ENCODE results near the gene ZNF615. TPM values are rescaled to one million over a fixed set of nuclear protein-coding genes. Genes with fewer than 3 reads are reported as not detected.
A peak's percentile ranks its signal among the peaks of the same experiment; 100 is the strongest.
"Not testable (repeated sequence)": the region's sequence is repeated elsewhere in the genome, so short reads cannot be mapped to it uniquely, and the experiment has no call there.

Gene ZNF615
- polyA plus RNA-seq, 4 donors, result 14.9 to 19.3 (median 18.1) TPM

DNA sequence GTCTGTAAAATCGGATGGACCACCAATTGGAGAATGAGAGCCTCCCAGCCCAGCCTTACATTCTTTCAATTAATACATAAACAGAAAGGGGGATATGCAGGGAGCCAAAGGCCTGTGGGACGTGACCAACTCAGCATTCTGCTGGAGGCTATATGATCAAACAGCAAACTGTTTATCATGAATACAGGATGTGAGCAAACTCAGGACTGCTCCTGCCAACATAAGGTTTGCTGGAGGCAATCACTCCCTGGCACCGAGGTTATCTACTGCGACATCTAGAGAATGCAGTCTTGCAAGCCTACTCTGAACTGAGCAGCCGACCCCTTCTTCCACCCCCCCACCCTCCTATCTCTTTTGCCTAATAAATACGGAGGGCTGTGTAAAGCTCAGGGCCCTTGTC, 27.1 kb downstream of the ZNF615 start:
- not testable (repeated sequence) for DNase-seq (ENCODE audit: low read depth in 4 of 4, low spot score in 3 of 4)

- DNase-seq (ENCODE audit: low read depth in 4 of 4, low spot score in 3 of 4), result no peak
Observed at GRCh38 chr19:51980116-51980736, 27.8 kb downstream of the ZNF615 start.

DNA sequence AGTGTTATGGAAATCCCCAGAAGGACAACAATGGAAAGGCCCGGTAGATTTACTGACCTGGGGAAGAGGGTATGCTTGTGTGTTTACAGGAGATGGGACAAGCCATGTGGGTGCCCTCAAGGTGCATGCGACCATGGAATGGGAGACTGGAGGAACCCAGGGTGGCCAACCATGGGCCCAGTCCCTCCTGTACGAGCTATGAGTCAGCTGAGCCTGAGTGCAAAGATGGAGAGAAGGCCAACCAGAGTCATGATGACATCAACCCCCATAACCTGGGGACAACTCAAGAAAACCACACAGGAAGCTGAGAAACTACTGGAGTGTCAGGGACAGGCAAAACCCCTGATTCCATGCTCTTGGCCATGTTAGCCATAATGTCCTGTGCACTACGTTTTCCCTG, 29.1 kb downstream of the ZNF615 start:
- no peak for DNase-seq (ENCODE audit: low read depth in 4 of 4, low spot score in 3 of 4)

DNA sequence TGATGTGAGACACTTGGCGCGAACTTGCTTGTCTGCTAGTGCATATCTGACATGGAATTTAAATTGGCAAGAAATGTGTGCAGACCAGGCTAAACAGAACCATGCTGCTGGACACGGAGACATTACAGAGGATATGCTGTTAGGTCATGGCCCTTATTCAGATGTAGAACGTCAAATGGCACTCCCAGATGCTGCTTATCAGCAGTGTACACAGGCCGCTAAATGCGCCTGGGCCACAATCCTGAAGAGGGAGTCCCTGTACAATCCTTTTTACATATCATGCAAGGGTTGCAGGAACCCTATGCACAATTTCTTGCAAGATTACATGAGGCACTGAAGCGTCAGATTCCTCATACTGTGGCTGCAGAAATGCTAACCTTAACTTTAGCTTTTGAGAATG, 30.7 kb downstream of the ZNF615 start:
- DNase-seq (ENCODE audit: low read depth in 4 of 4, low spot score in 3 of 4), result no peak

GRCh38 chr19:51976852-51977251, 31.2 kb downstream of the ZNF615 start:
- DNase-seq (ENCODE audit: low read depth in 4 of 4, low spot score in 3 of 4), result no peak

DNA sequence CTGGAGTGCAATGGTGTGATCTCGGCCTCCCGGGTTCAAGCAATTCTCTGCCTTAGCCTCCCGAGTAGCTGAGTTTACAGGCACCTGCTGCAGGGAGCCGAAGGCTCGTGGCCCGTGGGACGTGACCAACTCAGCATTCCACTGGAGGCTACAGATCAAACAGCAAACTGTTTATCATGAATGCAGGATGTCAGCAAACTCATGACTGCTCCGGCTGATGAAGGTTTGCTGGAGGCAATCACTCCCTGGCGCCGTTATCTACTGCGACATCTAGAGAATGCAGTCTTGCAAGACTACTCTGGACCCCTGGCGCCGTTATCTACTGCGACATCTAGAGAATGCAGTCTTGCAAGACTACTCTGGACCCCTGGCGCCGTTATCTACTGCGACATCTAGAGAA, 32.2 kb downstream of the ZNF615 start:
- not testable (repeated sequence) for DNase-seq (ENCODE audit: low read depth in 4 of 4, low spot score in 3 of 4)

DNA sequence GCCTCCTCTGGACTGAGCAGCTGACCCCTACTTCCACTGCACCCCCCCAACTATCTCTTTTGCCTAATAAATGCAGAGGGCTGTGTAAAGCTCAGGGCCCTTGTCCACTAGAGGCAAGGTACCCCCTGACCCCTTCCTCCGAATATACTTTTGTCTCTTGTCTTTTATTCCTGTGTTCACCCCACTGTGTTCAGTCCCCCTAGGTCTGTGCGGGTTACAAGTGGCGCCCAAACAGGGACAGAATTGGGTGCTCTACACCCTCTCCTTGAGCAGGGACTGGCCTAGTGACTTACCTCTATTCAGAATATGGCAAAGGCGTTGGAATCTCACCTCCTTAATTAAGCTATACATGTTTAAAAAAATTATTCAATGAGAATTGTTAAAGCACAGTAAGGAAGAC, 36.4 kb downstream of the ZNF615 start:
- no peak for DNase-seq (ENCODE audit: low read depth in 4 of 4, low spot score in 3 of 4)

DNA sequence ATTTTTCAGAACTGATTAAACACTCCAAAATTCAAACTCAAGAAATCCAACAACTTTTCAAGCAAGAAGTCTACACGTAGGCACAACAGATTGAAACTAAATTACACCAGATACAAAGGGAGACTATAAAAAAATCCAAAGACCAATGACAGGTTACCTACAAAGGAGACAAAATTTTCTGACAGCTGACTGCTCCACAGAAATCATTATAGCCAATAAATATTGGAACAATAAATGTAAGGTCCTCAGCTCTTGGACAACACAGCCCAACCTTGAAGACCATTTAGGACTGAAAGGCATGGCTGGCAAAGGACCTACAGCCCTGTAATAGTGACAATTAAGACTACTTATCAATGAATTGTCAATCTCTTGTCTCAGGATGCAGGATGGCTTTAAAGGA, 37.3 kb downstream of the ZNF615 start:
- no peak for DNase-seq (ENCODE audit: low read depth in 4 of 4, low spot score in 3 of 4)

GRCh38 chr19:51965583-51965982, 42.4 kb downstream of the ZNF615 start:
- no peak for DNase-seq (ENCODE audit: low read depth in 4 of 4, low spot score in 3 of 4)

GRCh38 chr19:51960621-51961233, 47.3 kb downstream of the ZNF615 start:
- not testable (repeated sequence) for DNase-seq (ENCODE audit: low read depth in 4 of 4, low spot score in 3 of 4)

- no peak for DNase-seq (ENCODE audit: low read depth in 4 of 4, low spot score in 3 of 4)
Observed at GRCh38 chr19:51959791-51960190, 48.2 kb downstream of the ZNF615 start.

- DNase-seq (ENCODE audit: low read depth in 4 of 4, low spot score in 3 of 4), result not testable (repeated sequence)
Observed at GRCh38 chr19:51957846-51958245, 50.2 kb downstream of the ZNF615 start.

GRCh38 chr19:51948975-51949374, 59.0 kb downstream of the ZNF615 start:
- peak; percentile 48 to 69 (median 50) for DNase-seq (ENCODE audit: low read depth in 4 of 4, low spot score in 3 of 4)

DNA sequence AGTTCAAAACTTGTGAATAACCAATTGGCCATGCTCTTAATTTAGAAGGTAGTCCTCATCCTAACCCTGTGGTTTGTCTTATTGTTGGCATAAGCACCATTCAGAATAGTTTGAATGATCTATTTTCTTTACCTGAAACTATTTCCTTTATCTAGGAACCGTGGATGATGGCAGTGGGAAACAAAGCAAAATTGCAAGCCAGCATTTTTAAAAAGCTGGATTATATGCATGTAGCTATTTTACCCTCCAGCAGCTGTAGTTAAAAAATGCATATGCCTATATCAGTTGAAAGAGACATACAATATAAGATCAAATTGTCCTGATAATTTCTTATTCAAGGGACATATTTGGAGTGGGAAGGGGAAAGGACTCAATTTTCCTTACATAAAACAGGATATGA, 61.4 kb downstream of the ZNF615 start:
- no peak for DNase-seq (ENCODE audit: low read depth in 4 of 4, low spot score in 3 of 4)

DNA sequence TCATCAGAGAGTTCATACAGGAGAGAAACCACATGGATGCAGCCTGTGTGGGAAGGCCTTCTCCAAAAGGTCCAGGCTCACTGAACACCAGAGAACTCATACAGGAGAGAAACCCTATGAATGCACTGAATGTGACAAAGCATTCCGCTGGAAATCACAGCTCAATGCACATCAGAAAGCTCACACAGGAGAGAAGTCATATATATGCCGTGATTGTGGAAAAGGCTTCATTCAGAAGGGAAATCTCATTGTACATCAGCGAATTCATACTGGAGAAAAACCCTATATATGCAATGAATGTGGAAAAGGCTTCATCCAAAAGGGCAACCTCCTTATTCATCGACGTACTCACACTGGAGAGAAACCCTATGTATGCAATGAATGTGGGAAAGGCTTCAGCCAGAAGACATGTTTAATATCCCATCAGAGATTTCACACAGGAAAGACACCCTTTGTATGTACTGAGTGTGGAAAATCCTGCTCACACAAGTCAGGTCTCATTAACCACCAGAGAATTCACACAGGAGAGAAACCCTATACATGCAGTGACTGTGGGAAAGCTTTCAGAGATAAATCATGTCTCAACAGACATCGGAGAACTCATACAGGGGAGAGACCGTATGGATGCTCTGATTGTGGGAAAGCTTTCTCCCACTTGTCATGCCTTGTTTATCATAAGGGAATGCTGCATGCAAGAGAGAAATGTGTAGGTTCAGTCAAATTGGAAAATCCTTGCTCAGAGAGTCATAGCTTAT, 63.0 kb downstream of the ZNF615 start:
- no peak for DNase-seq (ENCODE audit: low read depth in 4 of 4, low spot score in 3 of 4)

Other genes with a start within 250 kb of the ZNF615 start
- under 1 TPM in 3 of 4 donors, not detected in 1; 0.22 to 0.34 (median 0.25) TPM for gene FPR2, start 247.0 kb downstream of the ZNF615 start, polyA plus RNA-seq (ENCODE audit: insufficient read length in 4 of 4)
- under 1 TPM; 0.33 to 0.70 (median 0.42) TPM for gene FPR3, start 213.1 kb downstream of the ZNF615 start, polyA plus RNA-seq (ENCODE audit: insufficient read length in 4 of 4)
- 10 to 100 TPM; 35.6 to 46.7 (median 43.1) TPM for gene ZNF577, start 120.3 kb downstream of the ZNF615 start, polyA plus RNA-seq (ENCODE audit: insufficient read length in 4 of 4)
- 10 to 100 TPM; 26.5 to 31.0 (median 28.8) TPM for gene ZNF649, start 103.2 kb downstream of the ZNF615 start, polyA plus RNA-seq (ENCODE audit: insufficient read length in 4 of 4)
- gene ZNF613, start 80.7 kb downstream of the ZNF615 start, polyA plus RNA-seq (ENCODE audit: insufficient read length in 4 of 4), result 10 to 100 TPM; 10.9 to 16.4 (median 15.0) TPM
- 10 to 100 TPM; 16.2 to 18.6 (median 17.2) TPM for gene ZNF350, start 21.4 kb downstream of the ZNF615 start, polyA plus RNA-seq (ENCODE audit: insufficient read length in 4 of 4)
- gene ZNF614, start 20.2 kb upstream of the ZNF615 start, polyA plus RNA-seq (ENCODE audit: insufficient read length in 4 of 4), result 10 to 100 TPM; 14.8 to 20.9 (median 18.6) TPM
- gene ZNF432, start 40.6 kb upstream of the ZNF615 start, polyA plus RNA-seq (ENCODE audit: insufficient read length in 4 of 4), result 10 to 100 TPM; 18.6 to 23.4 (median 22.5) TPM
- gene ZNF841, start 87.6 kb upstream of the ZNF615 start, polyA plus RNA-seq (ENCODE audit: insufficient read length in 4 of 4), result 10 to 100 TPM; 12.4 to 18.5 (median 14.7) TPM
- 10 to 100 TPM; 15.9 to 22.1 (median 19.8) TPM for gene ZNF616, start 131.7 kb upstream of the ZNF615 start, polyA plus RNA-seq (ENCODE audit: insufficient read length in 4 of 4)
- gene ZNF836, start 163.4 kb upstream of the ZNF615 start, polyA plus RNA-seq (ENCODE audit: insufficient read length in 4 of 4), result 10 to 100 TPM; 16.0 to 17.3 (median 16.9) TPM
- 100 to 1,000 TPM; 448 to 532 (median 468) TPM for gene PPP2R1A, start 181.8 kb upstream of the ZNF615 start, polyA plus RNA-seq (ENCODE audit: insufficient read length in 4 of 4)